RWPE2 (cell line): ENCODE measurements around the gene CA9.

ENCODE experiments used
- ATAC-seq: fragments of 200-7000 bp; cut with Tn5 transposase; 3 replicates; pipeline ENCODE4 v1.9.1; 2021; ENCODE audit warnings: low read depth
- DNase-seq: peaks from one replicate; pipeline ENCODE4 v3.0.0-alpha.2; 2020; ENCODE audit warnings: low spot score
- H3K27ac ChIP-seq: fragments of 450-650 bp; 2 replicates; pipeline ENCODE4 v1.5.1; 2017; ENCODE audit warnings: mild to moderate bottlenecking; ENCODE audit not compliant: poor library complexity, severe bottlenecking
- H3K27me3 ChIP-seq: fragments of 250-450 bp; sonication (Bioruptor Pico); 2 replicates; pipeline ENCODE4 v1.5.1; 2021; ENCODE audit warnings: mild to moderate bottlenecking, moderate library complexity; ENCODE audit not compliant: insufficient read depth, poor library complexity, severe bottlenecking
- H3K36me3 ChIP-seq: fragments of 250-450 bp; sonication (Bioruptor Pico); 2 replicates; pipeline ENCODE4 v1.5.1; 2020; ENCODE audit warnings: low read depth, mild to moderate bottlenecking, moderate library complexity
- H3K4me1 ChIP-seq: fragments of 250-450 bp; sonication (Bioruptor Pico); 2 replicates; pipeline ENCODE4 v1.5.1; 2021; ENCODE audit warnings: mild to moderate bottlenecking, moderate library complexity; ENCODE audit not compliant: insufficient read depth, poor library complexity, severe bottlenecking
- H3K4me3 ChIP-seq: fragments of 250-450 bp; sonication (Bioruptor Pico); 2 replicates; pipeline ENCODE4 v1.5.1; 2021; ENCODE audit warnings: mild to moderate bottlenecking, moderate library complexity; ENCODE audit not compliant: severe bottlenecking
- H3K9me3 ChIP-seq: fragments of 250-450 bp; sonication (Bioruptor Pico); 2 replicates; pipeline ENCODE4 v1.5.1; 2021; ENCODE audit warnings: mild to moderate bottlenecking, moderate library complexity; ENCODE audit not compliant: severe bottlenecking
- CTCF ChIP-seq: fragments of 450-650 bp; IDR thresholded peaks from one replicate; pipeline ENCODE4 v1.5.1; 2017; ENCODE audit warnings: mild to moderate bottlenecking, moderate library complexity; ENCODE audit not compliant: poor library complexity, severe bottlenecking

CA9 gene

GRCh38 chr9:35673132-35674024, at the start of gene CA9:
Gene CA9 (plus strand): TSS chr9:35673928. CDS start chr9:35673960, 32 bp downstream.
- no peak for DNase-seq
- Histone ChIP-seq H3K36me3 (peaks cover 14% of the 10 kb centered on the region; the same call in 1 of the 2 replicates), H3K27ac (peak within 1 kb of the TSS; percentile 74), H3K27me3 (no peaks in the 10 kb centered on the region), H3K4me3 (peak within 1 kb of the TSS; percentile 40), H3K4me1 (peaks cover 15% of the 10 kb centered on the region), H3K9me3 (no peaks in the 10 kb centered on the region)
- peak; percentile 71 for ATAC-seq
- no peak for TF ChIP-seq CTCF

GRCh38 chr9:35627575-35627974, 46.2 kb upstream of the CA9 start:
- H3K27me3 ChIP-seq, result no peaks in the 10 kb centered on the region
- no peak for DNase-seq

DNA sequence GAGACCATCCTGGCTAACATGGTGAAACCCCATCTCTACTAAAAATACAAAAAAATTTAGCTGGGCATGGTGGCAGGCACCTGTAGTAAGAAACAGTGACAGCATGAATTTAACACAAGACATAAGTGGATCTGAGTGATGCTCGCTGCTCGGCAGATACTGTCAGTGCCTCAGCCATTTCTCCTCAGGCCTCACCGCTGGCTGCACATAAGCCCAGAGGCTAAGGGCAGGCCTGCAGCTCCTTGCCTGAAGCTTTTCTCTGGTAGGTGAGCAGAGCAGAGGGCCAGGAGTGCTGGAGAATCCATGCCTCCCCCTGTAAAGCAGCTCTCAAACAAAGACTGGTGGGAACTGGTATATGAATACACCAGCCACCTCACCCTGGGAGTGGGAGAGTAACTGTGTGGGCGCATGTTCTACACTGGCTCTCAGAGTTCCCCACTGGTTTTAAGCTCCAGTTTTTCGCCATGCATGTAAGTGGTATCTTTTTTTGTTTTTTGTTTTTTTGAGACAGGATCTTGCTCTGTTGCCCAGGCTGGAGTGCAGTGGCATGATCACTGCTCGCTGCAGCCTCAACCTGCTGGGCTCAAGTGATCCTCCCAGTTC, 45.2 kb upstream of the CA9 start:
- H3K27me3 ChIP-seq, result no peaks in the 10 kb centered on the region
- no peaks in the 10 kb centered on the region for H3K4me1 ChIP-seq
- no peaks in the 10 kb centered on the region for H3K9me3 ChIP-seq
- no peak overlapping the region for H3K4me3 ChIP-seq
- no peak for TF ChIP-seq CTCF
- DNase-seq, result no peak
- no peak for ATAC-seq
- H3K36me3 ChIP-seq, result no peaks in the 10 kb centered on the region
- no peak overlapping the region for H3K27ac ChIP-seq

More at GRCh38 chr9:35627575-35627974, 46.2 kb upstream of the CA9 start:
- TF ChIP-seq CTCF, result no peak
- Histone ChIP-seq H3K4me3 (no peak overlapping the region), H3K36me3 (no peaks in the 10 kb centered on the region), H3K27ac (no peak overlapping the region), H3K9me3 (no peaks in the 10 kb centered on the region), H3K4me1 (no peaks in the 10 kb centered on the region)
- ATAC-seq, result no peak

DNA sequence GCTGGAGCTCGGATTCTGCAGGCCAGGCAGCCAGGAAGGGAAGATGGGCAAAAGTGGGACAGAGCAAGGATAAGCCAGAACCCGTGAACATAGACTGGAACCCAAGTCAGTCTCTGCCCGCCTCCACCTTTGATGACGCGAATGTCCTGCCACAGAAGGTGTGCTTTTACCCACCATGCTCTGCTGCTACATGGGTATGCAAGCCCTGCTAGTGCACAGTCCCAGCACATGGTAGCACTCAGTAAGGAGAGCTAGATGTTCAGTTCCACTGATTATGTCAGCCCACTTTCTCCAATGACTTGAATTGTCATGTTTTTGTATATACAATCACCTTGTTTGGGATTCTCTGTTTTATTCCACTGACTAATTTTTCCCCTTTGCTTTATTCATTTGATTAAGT, 44.1 kb upstream of the CA9 start:
- no peak for TF ChIP-seq CTCF
- ATAC-seq (no peak), DNase-seq (no peak)
- Histone ChIP-seq H3K9me3 (no peaks in the 10 kb centered on the region), H3K27me3 (no peaks in the 10 kb centered on the region), H3K27ac (no peak overlapping the region), H3K4me3 (no peak overlapping the region), H3K36me3 (no peaks in the 10 kb centered on the region), H3K4me1 (no peaks in the 10 kb centered on the region)
